Erythroblast (primary cell): Measurements from ENCODE around the gene NRAS.

Experiments
- GATA1 ChIP-seq: IDR thresholded peaks from 2 replicates; pipeline ENCODE4 v1.6.1; 2011; ENCODE audit warnings: low read depth, mild to moderate bottlenecking, control low read depth, low read length, moderate library complexity
- POLR2A ChIP-seq: IDR thresholded peaks from 2 replicates; pipeline ENCODE4 v1.6.1; 2011; ENCODE audit warnings: mild to moderate bottlenecking, low read length

- TF ChIP-seq POLR2A (no peak), GATA1 (no peak)
These were observed 34.2 kb upstream of the NRAS start for GRCh38 chr1:114750780-114751179.
